Tibial nerve (tissue), 4 donors: Measurements from ENCODE around the gene POPDC2.

Experiments
- EP300 ChIP-seq, 2 donors: sonication (generic); formaldehyde crosslinking; IDR thresholded peaks; one replicate each; pipeline ENCODE4 v1.6.1; 2017; ENCODE audit warnings: antibody characterized with exemption in 2 of 2, mild to moderate bottlenecking in 1 of 2
- POLR2A ChIP-seq, 2 donors: fragments of 450-650 bp; IDR thresholded peaks; one replicate each; pipeline ENCODE4 v1.6.1; 2017; ENCODE audit warnings: antibody characterized with exemption in 2 of 2, mild to moderate bottlenecking in 2 of 2, moderate library complexity in 2 of 2
- TF ChIP-seq, protein P1 (sequence below), 5 experiments: fragments of 200-600 bp in 3 of 5; fragments of 450-650 bp in 2 of 5; sonication (generic) in 3 of 5; IDR thresholded peaks; one replicate each; pipeline ENCODE4 v1.5.1; 2016 to 2019; ENCODE audit warnings: antibody characterized with exemption in 5 of 5, mild to moderate bottlenecking in 3 of 5, moderate library complexity in 2 of 5

DNA sequence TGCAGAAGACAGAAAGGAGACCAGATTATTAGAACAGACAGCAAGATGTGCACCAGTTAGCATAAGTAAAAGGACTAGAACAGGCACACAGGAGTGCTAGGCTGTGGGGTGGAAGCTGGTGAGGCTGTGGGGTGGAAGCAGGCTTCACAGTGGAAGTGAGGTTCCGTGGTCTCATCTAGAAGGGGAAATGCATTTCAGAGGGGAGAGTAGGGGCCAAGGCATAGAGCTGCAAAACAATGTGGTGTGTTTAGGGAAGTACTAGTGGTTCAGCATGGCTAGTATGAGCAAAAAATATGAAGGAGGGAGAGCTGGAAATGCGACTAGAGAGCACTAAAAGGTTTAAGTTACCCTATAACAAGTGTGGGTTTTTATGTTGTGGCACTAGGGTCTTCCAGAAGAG lies 6.5 kb downstream of the POPDC2 start:
- TF ChIP-seq, protein P1, sequence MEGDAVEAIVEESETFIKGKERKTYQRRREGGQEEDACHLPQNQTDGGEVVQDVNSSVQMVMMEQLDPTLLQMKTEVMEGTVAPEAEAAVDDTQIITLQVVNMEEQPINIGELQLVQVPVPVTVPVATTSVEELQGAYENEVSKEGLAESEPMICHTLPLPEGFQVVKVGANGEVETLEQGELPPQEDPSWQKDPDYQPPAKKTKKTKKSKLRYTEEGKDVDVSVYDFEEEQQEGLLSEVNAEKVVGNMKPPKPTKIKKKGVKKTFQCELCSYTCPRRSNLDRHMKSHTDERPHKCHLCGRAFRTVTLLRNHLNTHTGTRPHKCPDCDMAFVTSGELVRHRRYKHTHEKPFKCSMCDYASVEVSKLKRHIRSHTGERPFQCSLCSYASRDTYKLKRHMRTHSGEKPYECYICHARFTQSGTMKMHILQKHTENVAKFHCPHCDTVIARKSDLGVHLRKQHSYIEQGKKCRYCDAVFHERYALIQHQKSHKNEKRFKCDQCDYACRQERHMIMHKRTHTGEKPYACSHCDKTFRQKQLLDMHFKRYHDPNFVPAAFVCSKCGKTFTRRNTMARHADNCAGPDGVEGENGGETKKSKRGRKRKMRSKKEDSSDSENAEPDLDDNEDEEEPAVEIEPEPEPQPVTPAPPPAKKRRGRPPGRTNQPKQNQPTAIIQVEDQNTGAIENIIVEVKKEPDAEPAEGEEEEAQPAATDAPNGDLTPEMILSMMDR (IDR thresholded peaks at IDR 0.05) = no peak
- TF ChIP-seq POLR2A (IDR thresholded peaks at IDR 0.05) = no peak
- TF ChIP-seq EP300 (IDR thresholded peaks at IDR 0.05) = no peak
